Neural cell (in vitro differentiated cells): Measurements from ENCODE around the gene ERC2. TPM values are rescaled to one million over a fixed set of nuclear protein-coding genes. Genes with fewer than 3 reads are reported as not detected.

Experiments
- H2AFZ ChIP-seq: fragments of 200-600, 300-800 bp; sonication (generic), shearing (Covaris generic); 2 replicates; pipeline ENCODE4 v1.6.0; 2014; ENCODE audit warnings: low read depth, mild to moderate bottlenecking, antibody characterized with exemption, low read length, moderate library complexity
- H3F3A ChIP-seq: fragments of 200-600 bp; shearing (Covaris generic); 2 replicates; pipeline ENCODE4 v1.6.1; 2016; ENCODE audit warnings: mild to moderate bottlenecking, moderate library complexity, mixed read lengths, antibody characterized with exemption, low read length; ENCODE audit not compliant: insufficient read depth, poor library complexity, severe bottlenecking
- H3K27ac ChIP-seq: fragments of 200-600, 300-800 bp; sonication (generic), shearing (Covaris generic); 2 replicates; pipeline ENCODE4 v1.5.1; 2014; ENCODE audit warnings: mild to moderate bottlenecking, low read length, moderate library complexity
- H3K27me3 ChIP-seq: fragments of 300-800, 200-600 bp; sonication (generic), shearing (Covaris generic); 2 replicates; pipeline ENCODE4 v1.6.0; 2014; ENCODE audit warnings: mild to moderate bottlenecking, low read depth, low read length, moderate library complexity; ENCODE audit not compliant: insufficient read depth
- H3K36me3 ChIP-seq: fragments of 300-800, 200-600 bp; sonication (generic), shearing (Covaris generic); 2 replicates; pipeline ENCODE4 v1.5.1; 2014; ENCODE audit warnings: mild to moderate bottlenecking, antibody characterized with exemption, low read length, moderate library complexity; ENCODE audit not compliant: insufficient read depth
- H3K4me2 ChIP-seq: fragments of 300-800, 200-600 bp; sonication (generic), shearing (Covaris generic); 2 replicates; pipeline ENCODE4 v1.6.0; 2014; ENCODE audit warnings: mild to moderate bottlenecking, low read length
- H3K4me3 ChIP-seq: fragments of 300-800, 200-600 bp; sonication (generic), shearing (Covaris generic); 2 replicates; pipeline ENCODE4 v1.5.1; 2014; ENCODE audit warnings: mild to moderate bottlenecking, low read length, moderate library complexity
- H3K79me2 ChIP-seq: fragments of 200-600 bp; shearing (Covaris generic); replicated peaks from 2 replicates; pipeline ENCODE4 v1.6.0; 2014; ENCODE audit warnings: mild to moderate bottlenecking, low read length, moderate library complexity; ENCODE audit not compliant: insufficient read depth
- H3K9ac ChIP-seq: fragments of 300-800, 200-600 bp; sonication (generic), shearing (Covaris generic); 2 replicates; pipeline ENCODE4 v1.6.1; 2016; ENCODE audit warnings: mild to moderate bottlenecking, low read length, mixed read lengths
- H3K9me2 ChIP-seq: fragments of 200-600 bp; shearing (Covaris generic); 2 replicates; pipeline ENCODE4 v1.6.1; 2016; ENCODE audit warnings: mild to moderate bottlenecking, low read length, mixed read lengths; ENCODE audit not compliant: insufficient read depth
- H3K9me3 ChIP-seq: fragments of 200-600, 300-800 bp; sonication (generic), shearing (Covaris generic); 2 replicates; pipeline ENCODE4 v1.6.1; 2016; ENCODE audit warnings: mild to moderate bottlenecking, mixed run types, low read length, moderate library complexity, mixed read lengths
- H4K20me1 ChIP-seq: fragments of 200-600 bp; shearing (Covaris generic); 2 replicates; pipeline ENCODE4 v1.6.1; 2016; ENCODE audit warnings: mild to moderate bottlenecking, mixed run types; ENCODE audit not compliant: insufficient read depth
- CTCF ChIP-seq: fragments of 450-650 bp; IDR thresholded peaks from 2 replicates; pipeline ENCODE4 v1.5.1; 2014; ENCODE audit warnings: antibody characterized with exemption, mild to moderate bottlenecking, moderate library complexity; ENCODE audit not compliant: poor library complexity, severe bottlenecking
- EP300 ChIP-seq: fragments of 450-650 bp; conservative IDR thresholded peaks from 2 replicates; pipeline ENCODE4 v1.6.1; 2014; ENCODE audit warnings: antibody characterized with exemption, mild to moderate bottlenecking, moderate library complexity; ENCODE audit not compliant: poor library complexity, severe bottlenecking
- EZH2 ChIP-seq: fragments of 200-600, 300-800 bp; shearing (Covaris generic), sonication (generic); IDR thresholded peaks from 2 replicates; pipeline ENCODE4 v1.6.1; 2014; ENCODE audit warnings: antibody characterized with exemption, low read length, borderline replicate concordance, mild to moderate bottlenecking; ENCODE audit not compliant: insufficient read depth, poor library complexity, severe bottlenecking
- MXI1 ChIP-seq: fragments of 450-650 bp; conservative IDR thresholded peaks from 2 replicates; pipeline ENCODE4 v1.6.1; 2014; ENCODE audit warnings: antibody characterized with exemption, mild to moderate bottlenecking; ENCODE audit not compliant: poor library complexity, severe bottlenecking
- POLR2AphosphoS5 ChIP-seq: IDR thresholded peaks from 2 replicates; pipeline ENCODE4 v1.6.1; 2012
- RAD21 ChIP-seq: fragments of 450-650 bp; conservative IDR thresholded peaks from 2 replicates; pipeline ENCODE4 v1.6.1; 2014; ENCODE audit warnings: antibody characterized with exemption, mild to moderate bottlenecking, moderate library complexity
- REST ChIP-seq: IDR thresholded peaks from 2 replicates; pipeline ENCODE4 v1.6.1; 2012; ENCODE audit warnings: borderline replicate concordance
- SMC3 ChIP-seq: fragments of 450-650 bp; conservative IDR thresholded peaks from 2 replicates; pipeline ENCODE4 v1.6.1; 2014; ENCODE audit warnings: antibody characterized with exemption, mild to moderate bottlenecking, moderate library complexity; ENCODE audit not compliant: poor library complexity
- TAF1 ChIP-seq: IDR thresholded peaks from 2 replicates; pipeline ENCODE4 v1.6.1; 2012; ENCODE audit warnings: low read depth
- polyA plus RNA-seq: library from polyadenylated mRNA; depleted of rRNA; stranded (reverse); fragments of >200 nt; gene quantifications from 2 replicates; pipeline ENCODE4 v1.2.3, GENCODE V29; 2014

The ERC2 gene
- polyA plus RNA-seq, 1 donor from 2014 or later = 60.4 TPM

- H3K79me2 ChIP-seq = peaks cover 3% of the 10 kb centered on the region
- no peak overlapping the region for H3K9ac ChIP-seq
- no peak overlapping the region for H3K4me2 ChIP-seq
- H3K9me2 ChIP-seq = no peaks in the 10 kb centered on the region
- H3K9me3 ChIP-seq = no peaks in the 10 kb centered on the region
- no peaks in the 10 kb centered on the region for H4K20me1 ChIP-seq
- TF ChIP-seq RAD21 (no peak), CTCF (no peak)
- H3K27me3 ChIP-seq = no peaks in the 10 kb centered on the region
- no peaks in the 10 kb centered on the region for H3K36me3 ChIP-seq
- no peak overlapping the region for H3K4me3 ChIP-seq
- H3F3A ChIP-seq = no peaks in the 10 kb centered on the region
- no peak overlapping the region for H2AFZ ChIP-seq
- H3K27ac ChIP-seq = no peak overlapping the region
These were observed 128.6 kb downstream of the ERC2 start for GRCh38 chr3:56339671-56340070.

GRCh38 chr3:56339244-56339643 is 129.0 kb downstream of the ERC2 start:
- H3K9me3 ChIP-seq = no peaks in the 10 kb centered on the region
- no peaks in the 10 kb centered on the region for H3K36me3 ChIP-seq
- H2AFZ ChIP-seq = no peak overlapping the region
- no peak overlapping the region for H3K4me3 ChIP-seq
- H4K20me1 ChIP-seq = no peaks in the 10 kb centered on the region
- no peak overlapping the region for H3K27ac ChIP-seq
- H3K9ac ChIP-seq = no peak overlapping the region
- no peaks in the 10 kb centered on the region for H3F3A ChIP-seq
- H3K4me2 ChIP-seq = no peak overlapping the region
- no peaks in the 10 kb centered on the region for H3K27me3 ChIP-seq
- H3K79me2 ChIP-seq = peaks cover 3% of the 10 kb centered on the region
- no peak for TF ChIP-seq RAD21
- no peak for TF ChIP-seq SMC3
- TF ChIP-seq EP300 = no peak
- TF ChIP-seq MXI1 = no peak
- TF ChIP-seq TAF1 = no peak
- TF ChIP-seq CTCF = no peak
- no peak for TF ChIP-seq EZH2
- TF ChIP-seq REST = no peak
- TF ChIP-seq POLR2AphosphoS5 = no peak
- H3K9me2 ChIP-seq = no peaks in the 10 kb centered on the region
